Measurements from ENCODE around the gene ZSCAN12. TPM values are rescaled to one million over a fixed set of nuclear protein-coding genes. Genes with fewer than 3 reads are reported as not detected.

The ZSCAN12 gene
- total RNA-seq, 1 donor from 2014 or later, result 16.6 TPM

DNA sequence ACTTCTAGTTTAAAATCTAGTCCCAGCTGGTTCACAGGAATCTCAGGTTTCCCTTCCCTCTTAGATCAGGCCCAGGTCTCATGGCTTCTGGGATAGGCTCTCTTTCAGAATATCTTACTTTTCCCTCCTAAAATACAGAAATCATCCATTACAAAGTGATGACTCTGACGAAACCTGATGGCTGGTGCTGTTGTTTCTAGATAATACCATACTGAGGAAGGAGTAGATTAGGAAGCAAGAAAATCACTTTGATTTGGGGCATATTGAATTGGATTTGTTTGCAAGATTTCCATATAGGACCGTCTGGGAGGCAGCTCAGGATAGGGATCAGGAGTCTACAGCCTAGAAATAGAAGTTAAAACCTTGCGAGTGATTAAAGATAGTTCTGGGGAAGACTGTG, 46.2 kb downstream of the ZSCAN12 start:
- no peak overlapping the region for H3K27ac Mint-ChIP-seq (ENCODE audit: unreplicated experiment)
- peaks cover 11% of the 10 kb centered on the region for H3K36me3 Mint-ChIP-seq (ENCODE audit: low read depth)
- H3K27me3 Mint-ChIP-seq (ENCODE audit: low read depth), result peaks cover 5% of the 10 kb centered on the region
- H3K4me1 Mint-ChIP-seq, result peaks cover 43% of the 10 kb centered on the region
- DNase-seq (ENCODE audit: low read depth, low spot score), result no peak
- TF ChIP-seq, protein P1, sequence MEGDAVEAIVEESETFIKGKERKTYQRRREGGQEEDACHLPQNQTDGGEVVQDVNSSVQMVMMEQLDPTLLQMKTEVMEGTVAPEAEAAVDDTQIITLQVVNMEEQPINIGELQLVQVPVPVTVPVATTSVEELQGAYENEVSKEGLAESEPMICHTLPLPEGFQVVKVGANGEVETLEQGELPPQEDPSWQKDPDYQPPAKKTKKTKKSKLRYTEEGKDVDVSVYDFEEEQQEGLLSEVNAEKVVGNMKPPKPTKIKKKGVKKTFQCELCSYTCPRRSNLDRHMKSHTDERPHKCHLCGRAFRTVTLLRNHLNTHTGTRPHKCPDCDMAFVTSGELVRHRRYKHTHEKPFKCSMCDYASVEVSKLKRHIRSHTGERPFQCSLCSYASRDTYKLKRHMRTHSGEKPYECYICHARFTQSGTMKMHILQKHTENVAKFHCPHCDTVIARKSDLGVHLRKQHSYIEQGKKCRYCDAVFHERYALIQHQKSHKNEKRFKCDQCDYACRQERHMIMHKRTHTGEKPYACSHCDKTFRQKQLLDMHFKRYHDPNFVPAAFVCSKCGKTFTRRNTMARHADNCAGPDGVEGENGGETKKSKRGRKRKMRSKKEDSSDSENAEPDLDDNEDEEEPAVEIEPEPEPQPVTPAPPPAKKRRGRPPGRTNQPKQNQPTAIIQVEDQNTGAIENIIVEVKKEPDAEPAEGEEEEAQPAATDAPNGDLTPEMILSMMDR (conservative IDR thresholded peaks at IDR 0.05), result no peak
- H3K4me3 Mint-ChIP-seq, result peak overlapping the region; percentile 98
- H3K9me3 Mint-ChIP-seq, result peaks cover 3% of the 10 kb centered on the region

DNA sequence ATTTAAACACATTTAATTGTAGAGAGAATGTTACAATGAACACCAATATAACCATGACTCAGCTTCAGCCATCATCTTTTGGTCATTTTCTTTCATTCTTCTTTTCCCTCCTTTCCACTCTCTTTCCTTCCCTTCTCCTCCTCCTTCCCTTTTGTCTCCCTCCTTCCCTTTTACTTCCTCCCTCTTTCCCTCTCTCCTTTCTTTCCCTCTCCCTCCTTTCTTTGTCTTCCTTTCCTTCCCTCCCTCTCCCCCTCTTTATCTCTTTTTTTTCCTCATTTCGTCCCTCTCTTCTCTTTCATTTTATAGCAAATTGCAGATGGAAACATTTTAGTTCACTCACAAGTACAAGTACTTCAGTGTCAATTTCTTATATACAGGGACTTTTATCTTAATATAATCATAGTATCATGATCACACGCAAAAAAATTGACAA, 48.0 kb downstream of the ZSCAN12 start:
- DNase-seq (ENCODE audit: low read depth, low spot score), result no peak
- Mint-ChIP-seq H3K4me1 (peaks cover 43% of the 10 kb centered on the region), H3K9me3 (peaks cover 3% of the 10 kb centered on the region), H3K4me3 (peak overlapping the region; percentile 98), H3K27me3 (ENCODE audit: low read depth) (peaks cover 21% of the 10 kb centered on the region), H3K36me3 (ENCODE audit: low read depth) (peaks cover 11% of the 10 kb centered on the region), H3K27ac (ENCODE audit: unreplicated experiment) (no peak overlapping the region)
- TF ChIP-seq, protein P1 (conservative IDR thresholded peaks at IDR 0.05), result no peak

DNA sequence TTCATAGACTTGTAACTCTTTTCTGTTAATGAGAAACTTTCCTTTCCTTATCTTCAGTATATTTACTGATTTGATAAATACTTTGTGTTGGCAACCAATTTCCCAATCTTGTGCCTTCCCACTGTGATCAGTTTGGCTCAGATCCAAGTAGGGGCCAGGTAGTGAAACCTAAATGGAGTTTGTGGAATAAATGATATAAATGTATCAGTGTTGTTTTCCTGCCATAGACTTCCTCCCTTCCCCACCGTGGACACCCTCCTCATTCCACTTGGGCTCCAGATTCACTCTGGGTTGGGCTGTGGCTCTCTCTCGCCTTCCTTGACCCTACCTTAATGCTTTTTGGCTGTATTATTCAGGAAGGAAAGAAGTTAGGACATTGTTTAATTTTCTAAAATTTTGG, 48.5 kb downstream of the ZSCAN12 start:
- Mint-ChIP-seq H3K4me3 (peak overlapping the region; percentile 98), H3K4me1 (peaks cover 40% of the 10 kb centered on the region), H3K27ac (ENCODE audit: unreplicated experiment) (no peak overlapping the region), H3K36me3 (ENCODE audit: low read depth) (peaks cover 11% of the 10 kb centered on the region), H3K9me3 (peaks cover 3% of the 10 kb centered on the region), H3K27me3 (ENCODE audit: low read depth) (peaks cover 26% of the 10 kb centered on the region)
- DNase-seq (ENCODE audit: low read depth, low spot score), result no peak
- TF ChIP-seq, protein P1 (conservative IDR thresholded peaks at IDR 0.05), result no peak

DNA sequence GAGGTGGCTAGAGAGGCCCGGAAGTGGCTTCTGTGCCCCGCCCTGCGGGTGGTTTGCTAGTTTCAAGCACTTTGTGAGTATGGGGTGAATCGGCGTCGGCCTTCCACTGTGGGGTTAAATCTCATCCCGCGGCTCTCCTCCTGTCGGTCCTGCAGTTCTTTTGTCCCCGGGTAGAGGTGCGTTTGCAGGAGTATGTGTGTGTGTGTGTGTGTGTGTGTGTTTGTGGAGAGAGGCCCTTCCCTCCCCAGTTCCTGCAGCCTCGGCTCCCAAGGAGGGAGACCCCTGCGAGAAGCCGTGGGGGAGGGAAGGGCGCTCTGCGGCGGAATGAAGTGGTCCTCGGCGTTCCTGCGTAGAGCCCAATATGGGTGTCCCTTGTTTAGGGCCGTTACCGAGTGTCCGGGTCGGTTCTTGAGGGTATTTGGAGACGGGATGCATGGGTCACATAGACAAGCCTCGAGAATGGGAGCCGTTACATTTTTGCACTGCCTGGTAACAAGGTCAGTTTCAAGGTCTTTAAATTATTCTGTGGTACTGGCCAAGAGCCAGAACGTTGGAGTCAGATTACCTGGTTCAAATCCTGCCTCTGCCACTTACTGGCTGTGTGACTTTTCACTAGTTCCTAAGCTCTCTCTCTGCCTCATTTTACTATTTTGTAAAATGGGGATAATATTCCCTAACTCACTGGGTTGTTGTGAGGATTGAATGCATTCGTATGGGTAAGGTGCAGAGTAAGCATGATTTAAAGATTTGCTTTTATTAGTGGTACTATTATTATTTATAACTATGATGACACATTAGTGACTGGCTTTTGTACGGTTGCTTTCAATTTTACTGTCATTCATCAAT, 49.4 kb downstream of the ZSCAN12 start, which contains the start of gene ZKSCAN3:
TSS of gene ZKSCAN3 (plus strand) at position 56 of the 846 bp plus-strand sequence. CDS start 9,640 bp downstream, outside the sequence.
- peaks cover 32% of the 10 kb centered on the region for H3K4me1 Mint-ChIP-seq
- H3K9me3 Mint-ChIP-seq, result peaks cover 3% of the 10 kb centered on the region
- DNase-seq (ENCODE audit: low read depth, low spot score), result peak; percentile 67
- peak within 1 kb of the TSS; percentile 99 for H3K27ac Mint-ChIP-seq (ENCODE audit: unreplicated experiment)
- peak within 1 kb of the TSS; percentile 98 for H3K4me3 Mint-ChIP-seq
- peaks cover 11% of the 10 kb centered on the region for H3K36me3 Mint-ChIP-seq (ENCODE audit: low read depth)
- TF ChIP-seq, protein P1 (conservative IDR thresholded peaks at IDR 0.05), result no peak
- H3K27me3 Mint-ChIP-seq (ENCODE audit: low read depth), result peaks cover 35% of the 10 kb centered on the region

DNA sequence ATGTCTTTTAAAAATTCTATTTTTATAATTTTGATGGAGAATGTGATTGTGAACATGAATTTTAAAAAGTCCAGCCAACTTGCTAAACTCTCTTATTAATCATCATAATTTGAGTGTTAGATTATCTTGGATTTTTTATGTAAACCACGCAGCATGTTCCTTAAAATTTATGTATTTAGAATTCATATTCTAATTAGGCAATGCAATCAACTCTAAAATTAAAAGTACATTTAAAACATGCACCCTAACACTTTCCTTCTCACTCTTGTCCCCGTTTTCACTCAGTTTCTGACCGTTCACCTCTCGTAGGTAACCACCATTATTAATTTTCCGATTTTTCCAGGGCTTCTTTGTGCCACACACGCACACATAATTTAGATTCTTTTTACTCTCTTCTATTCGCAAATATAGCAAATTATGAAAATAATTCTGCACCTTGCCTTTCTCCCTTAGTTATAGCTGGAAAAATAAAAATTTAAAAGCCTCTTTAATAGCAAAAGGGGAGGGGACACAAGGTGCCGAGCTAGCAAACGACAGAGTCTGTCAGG, 50.1 kb downstream of the ZSCAN12 start:
- no peak for DNase-seq (ENCODE audit: low read depth, low spot score)
- Mint-ChIP-seq H3K27me3 (ENCODE audit: low read depth) (peaks cover 41% of the 10 kb centered on the region), H3K4me3 (peak overlapping the region; percentile 98), H3K9me3 (peaks cover 3% of the 10 kb centered on the region), H3K36me3 (ENCODE audit: low read depth) (peaks cover 11% of the 10 kb centered on the region), H3K4me1 (peaks cover 32% of the 10 kb centered on the region), H3K27ac (ENCODE audit: unreplicated experiment) (peak overlapping the region; percentile 99)
- TF ChIP-seq, protein P1 (conservative IDR thresholded peaks at IDR 0.05), result no peak

Measured in neural crest cell (in vitro differentiated cells).